ENCODE measurements around the gene NENF.
"Not testable (repeated sequence)": the region's sequence is repeated elsewhere in the genome, so short reads cannot be mapped to it uniquely, and the experiment has no call there.

NENF gene

DNA sequence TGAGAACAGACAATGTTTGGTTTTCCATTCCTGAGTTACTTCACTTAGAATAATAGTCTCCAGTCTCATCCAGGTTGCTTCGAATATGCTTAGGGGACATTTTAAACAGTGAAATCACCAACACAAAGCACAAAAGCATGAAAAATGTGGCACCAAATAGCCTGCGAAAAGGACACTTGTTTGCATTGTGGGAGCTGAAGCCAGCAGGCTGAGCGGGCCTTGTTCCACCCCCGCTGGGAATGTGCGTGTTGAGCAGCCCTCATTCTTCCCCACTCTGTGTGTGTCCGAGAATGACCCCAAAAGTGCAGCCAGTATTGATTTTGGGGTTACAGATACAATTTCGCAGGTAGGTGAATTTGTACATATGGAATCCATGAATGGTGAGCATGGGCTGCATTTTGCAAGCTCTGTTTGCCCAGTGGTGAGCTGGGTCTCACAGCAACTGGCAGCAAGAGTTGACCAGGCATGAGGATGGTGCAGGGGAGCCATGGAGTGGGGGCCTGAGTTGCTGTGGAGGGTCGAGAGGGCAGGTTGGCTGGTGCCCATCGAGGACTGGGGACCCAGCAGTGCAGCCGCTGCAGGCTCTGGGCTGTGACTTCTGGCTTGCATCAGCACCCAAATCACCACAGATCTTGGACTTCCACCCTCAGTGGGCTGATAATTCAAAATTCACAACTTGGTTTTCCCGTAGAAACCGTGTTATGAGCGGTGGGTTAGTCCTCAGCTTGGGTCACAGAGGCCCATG lies 29.4 kb downstream of the NENF start:
- DNase-seq: no peak

DNA sequence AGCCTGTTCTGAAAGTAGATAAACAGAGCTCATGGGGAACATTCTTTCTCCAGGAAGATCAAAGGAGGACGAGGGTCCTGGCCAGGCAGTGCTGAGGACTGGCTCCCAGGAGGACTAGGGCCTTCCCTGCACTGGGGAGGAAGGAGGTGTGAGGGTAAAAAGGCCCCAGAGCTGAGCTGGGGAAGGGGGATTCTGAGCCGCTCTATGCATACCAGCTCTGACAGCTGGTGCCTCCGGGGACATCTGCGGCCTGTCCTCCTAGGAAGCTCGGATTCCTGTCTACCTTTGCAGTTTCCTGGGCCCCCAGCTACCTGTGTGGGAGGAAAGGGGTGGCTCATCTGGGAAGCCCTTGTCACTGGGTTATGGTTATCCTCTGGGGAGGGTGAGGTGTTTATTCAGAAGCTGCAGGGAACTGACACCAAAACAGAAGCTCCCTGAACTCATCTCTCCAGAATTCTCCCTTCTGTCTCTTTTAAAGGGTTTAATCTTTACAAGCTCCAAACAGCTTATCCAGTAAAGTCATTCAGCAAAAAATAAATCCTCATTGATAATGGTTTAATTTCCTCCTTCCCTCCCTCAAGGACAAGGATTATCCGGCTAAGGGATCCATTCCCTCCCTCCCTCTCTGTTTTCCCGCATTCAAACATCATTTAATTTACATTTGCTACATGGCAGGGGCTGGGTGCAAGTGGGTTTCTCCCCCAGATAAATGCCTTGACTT lies 31.0 kb downstream of the NENF start:
- no peak for DNase-seq

DNA sequence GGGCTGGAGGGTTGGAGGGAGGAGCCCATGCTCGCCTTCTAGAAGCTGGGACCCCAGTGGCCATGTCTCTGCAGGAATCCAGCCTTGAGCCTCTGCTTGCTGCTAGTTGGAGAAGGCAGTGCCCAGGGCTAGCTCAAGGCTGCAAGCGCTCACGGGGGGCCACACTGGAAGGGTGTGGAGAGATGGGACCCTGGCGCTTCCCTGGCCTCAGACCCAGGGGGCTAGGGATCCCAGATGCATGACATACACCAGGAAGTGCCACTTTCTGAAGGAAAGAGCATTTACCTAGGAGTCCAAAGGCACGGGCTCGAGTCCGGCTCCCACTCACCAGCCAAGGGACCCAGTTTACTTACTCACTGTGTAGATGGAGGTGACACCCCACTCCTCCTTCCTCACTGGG lies 32.6 kb downstream of the NENF start:
- DNase-seq: no peak

DNA sequence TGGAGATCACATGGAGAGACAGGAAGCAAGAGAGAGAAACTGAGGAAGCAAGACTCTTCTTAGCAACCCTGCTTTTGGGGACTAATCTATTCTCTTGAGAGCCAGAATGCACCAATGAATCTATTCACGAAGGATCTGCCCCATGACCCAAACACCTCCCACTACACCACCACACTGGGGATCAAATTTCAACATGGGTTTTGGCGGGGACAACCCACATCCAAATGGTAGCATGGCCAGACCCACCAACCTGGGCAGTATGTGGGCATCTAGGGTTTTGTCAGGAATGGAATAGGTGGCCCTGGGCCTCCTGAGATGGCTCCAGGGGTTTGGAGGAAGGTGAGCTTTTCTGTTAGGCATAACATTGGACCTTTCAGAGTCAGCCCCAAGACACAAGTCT lies 33.7 kb downstream of the NENF start:
- no peak for DNase-seq

DNA sequence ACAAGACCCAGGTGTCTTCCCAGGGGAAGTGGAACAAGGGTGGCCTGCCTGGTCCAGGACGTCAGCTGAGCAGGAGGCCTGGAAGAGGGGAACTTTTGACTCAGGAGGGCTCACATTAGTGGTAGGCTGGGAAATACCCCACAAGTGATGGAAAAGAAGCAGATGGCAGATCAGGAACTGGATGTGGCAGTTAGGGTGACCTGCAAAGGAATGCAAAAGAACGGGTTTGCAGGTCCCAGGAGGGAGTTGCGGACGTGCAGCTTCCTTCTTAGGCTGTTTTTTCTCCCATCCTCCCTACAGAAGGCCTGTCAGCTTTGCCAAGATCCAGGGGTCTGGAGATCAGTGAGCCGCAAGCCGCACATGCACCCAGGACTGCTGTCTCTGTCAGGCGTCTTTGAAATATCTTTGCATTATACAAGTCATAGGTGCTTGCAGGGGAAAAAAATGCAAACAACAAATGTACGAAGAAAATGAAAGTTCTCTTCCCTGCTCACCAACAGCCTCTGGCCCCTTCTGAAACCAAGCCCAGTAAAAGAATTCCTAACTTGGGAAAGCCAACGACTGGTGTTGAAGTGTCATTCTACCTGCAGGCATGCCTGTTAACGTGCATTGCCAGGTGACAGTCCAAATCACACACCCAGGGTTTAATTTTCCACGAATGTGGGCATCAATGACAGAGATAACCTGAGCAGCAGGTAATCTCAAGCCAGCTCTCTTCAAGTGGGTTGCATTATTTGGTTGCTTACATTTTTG lies 34.4 kb downstream of the NENF start:
- DNase-seq: no peak

DNA sequence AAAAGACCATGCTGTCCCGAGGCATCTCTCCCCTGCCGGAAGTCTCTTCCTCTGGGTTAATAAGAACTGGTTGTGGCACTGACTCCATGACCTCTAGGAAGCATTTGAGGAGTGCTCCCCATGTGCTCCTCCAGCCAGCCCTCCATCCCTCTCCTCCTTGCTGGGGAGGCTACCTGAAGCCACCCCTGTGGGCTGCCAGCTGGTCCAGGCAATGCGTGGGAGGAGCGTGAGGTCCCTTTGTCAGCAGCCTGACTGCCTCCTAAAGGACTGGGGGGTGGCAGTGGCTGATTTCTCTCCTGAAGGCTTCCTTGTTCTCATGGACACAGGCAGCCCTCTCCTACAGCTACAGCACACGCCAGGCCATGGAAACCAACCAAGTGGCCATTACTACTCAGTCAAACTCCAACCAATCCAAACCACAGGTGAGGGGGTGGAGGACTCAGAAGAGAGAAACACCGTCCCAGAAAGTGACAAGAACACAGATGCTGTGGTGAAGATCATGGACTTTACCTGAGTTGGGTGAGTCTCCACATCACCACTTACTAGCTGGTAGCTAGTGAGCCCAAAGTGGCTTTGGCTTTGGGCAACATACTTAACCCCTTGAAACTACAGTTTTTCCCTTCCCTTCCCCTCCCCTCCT lies 35.2 kb downstream of the NENF start:
- no peak for DNase-seq

DNA sequence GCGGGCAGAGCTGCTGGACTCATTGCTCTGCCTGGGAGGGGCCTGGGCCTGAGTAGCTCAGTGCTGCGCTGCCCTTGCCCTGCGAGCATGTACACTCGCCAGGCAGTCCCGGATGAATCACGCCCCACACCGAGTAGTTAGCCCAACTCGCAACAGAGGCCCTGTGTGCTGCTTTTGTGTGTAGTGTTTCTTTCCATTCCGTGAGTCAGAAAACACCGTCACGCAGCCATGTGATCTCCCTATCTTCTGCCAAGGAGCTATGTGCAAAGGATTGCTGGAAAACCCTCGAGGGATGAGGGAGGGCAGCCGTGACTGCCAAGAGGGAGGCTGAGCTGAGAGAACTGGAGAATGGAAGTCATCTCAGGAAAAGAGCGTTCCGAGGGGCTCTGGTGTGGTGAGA lies 37.3 kb downstream of the NENF start:
- no peak for DNase-seq

DNA sequence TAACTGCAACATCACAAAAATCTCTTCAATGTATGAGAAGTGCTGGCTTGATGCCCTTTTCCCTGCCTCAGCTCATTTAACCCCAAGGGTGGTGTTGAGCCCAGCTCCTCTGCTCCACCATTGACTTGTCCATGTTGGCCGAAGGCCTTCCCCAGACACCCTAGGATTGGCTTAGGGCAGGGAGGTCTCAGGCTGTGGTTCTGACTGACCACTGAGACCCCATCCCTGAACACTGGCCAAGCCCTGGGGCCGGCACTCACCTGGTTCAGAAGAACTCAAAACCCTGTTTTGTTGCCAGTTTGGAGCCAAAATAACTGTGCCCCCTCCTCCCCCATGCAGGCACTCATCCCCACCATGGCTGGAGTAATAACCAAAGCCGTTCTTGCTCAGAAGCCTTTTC lies 38.6 kb downstream of the NENF start:
- no peak for DNase-seq

DNA sequence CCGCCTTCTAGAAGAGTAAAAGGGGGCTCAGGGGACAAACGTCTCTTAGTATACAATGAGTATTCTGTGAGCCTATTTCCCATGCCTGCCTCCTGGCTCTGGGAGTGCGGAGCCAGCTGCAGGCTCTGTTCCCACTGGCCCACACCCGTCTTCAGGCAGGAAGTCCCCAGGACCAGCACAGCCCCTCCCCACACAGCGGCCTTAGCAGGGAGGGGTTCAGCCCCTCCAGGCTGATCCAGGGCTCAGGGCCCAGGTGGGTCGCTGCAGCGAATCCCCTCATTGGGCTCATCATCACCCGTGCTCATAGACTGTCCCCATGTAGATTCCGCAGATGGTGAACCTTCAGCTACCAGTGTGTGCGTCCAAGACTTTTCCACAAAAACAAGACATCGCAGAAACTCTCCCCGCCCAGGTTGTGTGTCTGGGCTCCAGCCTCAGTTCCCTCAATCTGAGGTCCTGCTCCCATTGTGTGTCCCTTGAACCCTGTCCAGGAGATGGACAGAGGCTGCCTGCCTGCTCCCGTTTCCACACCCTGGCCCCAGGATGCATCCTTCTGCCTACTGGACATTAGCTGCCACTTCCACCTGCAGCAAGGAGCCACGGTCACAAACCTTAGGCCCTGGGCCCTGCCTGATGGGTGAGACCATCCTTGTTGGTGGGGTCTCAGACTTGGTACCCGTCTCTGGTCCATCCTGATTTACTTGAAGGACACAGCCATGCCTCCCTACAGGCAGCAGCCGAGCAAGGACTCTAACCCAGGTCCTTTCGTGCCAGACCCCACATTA lies 39.4 kb downstream of the NENF start:
- DNase-seq: no peak

DNA sequence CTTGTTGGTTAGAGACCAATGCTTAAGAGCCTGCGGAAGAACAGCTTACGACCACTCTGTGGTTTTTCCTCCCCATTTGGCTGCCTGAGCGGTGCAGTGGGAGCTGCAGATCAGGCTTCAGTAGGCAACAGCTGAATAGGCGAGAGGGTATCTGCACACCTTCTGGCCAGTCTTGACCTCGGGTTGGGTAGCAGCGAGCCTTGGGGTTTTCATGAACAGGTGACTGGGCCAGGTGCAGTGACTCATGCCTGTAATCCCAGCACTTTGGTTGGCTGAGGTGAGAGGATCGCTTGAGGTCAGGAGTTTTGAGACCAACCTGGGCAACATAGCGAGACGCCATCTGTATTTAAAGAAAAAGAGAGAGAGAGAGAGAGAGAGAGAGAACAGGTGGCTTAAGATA lies 41.0 kb downstream of the NENF start:
- no peak for DNase-seq

DNA sequence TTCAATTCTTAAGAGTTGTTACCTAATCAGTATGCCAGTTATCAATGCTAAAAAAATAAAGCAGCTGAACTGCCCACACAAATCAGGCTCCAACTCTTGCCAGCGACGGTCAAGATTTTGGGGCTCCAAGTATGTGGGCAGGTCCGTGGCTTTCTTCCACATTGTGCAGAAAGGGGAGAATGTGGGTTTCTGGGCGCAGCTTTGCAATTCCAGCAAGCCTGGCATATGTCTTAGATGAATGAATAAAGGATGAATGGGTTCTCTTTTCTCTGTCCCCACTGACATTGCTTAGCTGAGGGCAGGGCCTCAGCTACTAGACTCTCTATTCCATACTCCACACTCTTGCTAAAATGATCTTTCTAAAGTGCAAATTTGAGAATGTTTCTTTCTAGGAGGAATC lies 42.4 kb downstream of the NENF start:
- no peak for DNase-seq

DNA sequence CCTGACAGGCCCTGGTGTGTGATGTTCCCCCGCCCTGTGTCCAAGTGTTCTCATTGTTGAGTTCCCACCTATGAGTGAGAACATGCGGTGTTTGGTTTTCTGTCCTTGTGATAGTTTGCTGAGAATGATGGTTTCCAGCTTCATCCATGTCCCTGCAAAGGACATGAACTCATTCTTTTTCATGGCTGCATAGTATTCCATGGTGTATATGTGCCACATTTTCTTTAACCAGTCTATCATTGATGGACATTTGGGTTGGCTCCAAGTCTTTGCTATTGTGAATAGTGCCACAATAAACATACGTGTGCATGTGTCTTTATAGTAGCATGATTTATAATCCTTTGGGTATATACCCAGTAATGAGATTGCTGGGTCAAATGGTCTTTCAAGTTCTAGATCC lies 43.1 kb downstream of the NENF start:
- DNase-seq: not testable (repeated sequence)

DNA sequence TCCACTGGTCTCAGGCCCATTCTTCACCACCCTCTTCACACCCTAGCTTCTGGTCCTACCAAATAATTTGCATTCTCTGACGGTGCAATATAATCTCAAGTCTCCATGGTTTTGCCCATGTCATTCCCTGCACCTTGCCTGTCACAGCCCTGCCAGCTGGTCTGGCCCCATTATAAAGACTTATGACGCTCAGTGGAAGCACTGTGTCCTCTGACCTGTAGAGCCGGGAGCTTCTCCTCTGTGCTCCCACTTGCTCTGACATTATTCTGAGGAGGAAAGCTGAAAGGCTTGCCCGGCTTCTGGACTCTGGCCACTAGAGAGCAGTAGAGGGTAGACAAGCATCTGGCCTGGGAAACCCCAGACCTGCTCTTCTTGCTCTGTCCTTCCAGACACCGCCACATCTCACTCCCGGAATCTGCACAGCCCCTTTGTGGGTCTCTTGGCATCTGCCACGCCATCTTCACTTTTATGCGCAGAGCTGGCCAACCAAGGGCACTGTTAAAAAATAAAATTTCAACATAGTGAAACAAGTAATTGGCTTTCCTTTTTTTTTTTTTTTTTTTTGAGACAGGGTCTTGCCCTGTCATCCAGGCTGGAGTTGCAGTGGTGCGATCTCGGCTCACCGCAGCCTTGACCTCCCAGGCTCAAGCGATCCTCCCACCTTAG lies 44.4 kb downstream of the NENF start:
- DNase-seq: peak; percentile 96

DNA sequence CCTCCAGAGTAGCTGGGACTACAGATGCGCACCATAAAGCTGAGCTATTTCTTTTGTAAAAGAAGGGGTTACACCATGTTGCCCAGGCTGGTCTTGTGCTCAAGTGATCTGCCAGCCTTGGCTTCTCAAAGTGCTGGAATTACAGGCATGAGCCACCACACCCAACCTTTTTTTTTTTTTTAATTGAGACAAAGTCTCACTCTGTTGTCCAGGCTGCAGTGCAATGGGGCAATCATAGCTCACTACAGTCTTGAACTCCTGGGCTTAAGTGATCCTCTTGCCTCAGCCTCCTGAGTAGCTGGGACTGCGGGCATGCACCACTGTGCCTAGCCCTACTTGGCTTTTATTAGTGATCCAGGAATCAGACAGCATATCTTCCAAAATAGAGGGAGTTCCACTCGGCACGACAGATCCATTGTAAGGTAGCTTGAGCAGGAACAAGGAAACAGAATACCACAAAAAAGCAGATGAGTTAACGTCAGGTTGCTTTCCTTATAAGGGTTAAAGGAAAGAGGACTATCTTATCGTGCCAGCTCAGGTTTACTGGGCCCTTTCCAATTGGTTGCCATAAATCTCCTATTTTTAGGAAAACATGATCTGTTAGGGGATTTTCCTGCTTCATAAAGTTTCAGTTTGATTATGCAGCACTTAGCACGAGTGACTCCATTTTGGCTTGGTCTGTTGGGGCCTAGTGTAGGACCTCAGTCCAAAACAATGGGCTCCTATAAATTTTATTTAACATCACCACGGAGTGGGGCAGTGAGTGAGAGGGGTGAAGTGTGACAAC lies 45.2 kb downstream of the NENF start:
- DNase-seq: no peak

DNA sequence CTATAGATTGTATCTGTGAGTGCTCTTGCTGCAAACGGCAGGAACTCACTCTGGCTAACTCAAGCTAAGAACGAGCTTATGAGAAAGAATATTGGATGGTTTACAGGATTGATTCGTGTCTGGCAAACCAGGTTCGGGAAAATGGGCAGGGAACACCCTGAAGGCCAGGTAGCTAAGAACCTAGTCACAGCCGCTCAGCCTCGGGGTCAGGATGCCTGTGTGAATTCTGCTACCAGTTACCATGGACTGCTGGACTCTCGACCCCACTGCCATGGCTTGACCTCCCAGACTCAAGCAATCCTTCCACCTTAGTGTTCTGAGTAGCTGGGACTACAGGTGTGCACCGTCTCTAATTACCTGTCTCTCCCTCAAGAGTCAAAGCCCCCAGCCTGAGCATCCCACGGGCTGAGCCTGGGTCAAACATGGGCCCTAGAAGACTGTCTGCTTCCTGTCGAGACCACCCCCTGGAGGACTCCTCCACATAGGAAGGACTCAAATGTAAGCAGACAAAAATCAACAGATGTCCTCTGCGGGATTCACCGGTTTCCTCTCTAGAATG lies 45.8 kb downstream of the NENF start:
- no peak for DNase-seq

DNA sequence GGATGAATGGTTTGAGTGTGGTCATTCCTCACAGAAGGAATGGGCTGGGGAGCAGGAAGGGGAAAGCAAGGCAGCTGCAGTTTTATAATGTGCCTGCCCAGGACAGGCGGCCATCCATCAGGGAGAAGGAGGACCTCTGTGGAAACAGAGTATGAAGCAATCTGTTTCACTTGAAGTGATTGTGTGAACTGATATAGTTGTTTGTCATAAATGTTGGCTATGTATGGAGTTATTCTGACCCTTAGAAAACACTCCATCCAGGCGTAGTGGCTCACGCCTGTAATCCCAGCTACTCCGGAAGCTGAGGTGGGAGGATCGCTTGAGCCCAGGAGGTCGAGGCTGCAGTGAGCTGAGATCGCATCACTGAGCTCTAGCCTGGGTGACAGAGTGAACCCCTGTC lies 46.5 kb downstream of the NENF start:
- DNase-seq: no peak

DNA sequence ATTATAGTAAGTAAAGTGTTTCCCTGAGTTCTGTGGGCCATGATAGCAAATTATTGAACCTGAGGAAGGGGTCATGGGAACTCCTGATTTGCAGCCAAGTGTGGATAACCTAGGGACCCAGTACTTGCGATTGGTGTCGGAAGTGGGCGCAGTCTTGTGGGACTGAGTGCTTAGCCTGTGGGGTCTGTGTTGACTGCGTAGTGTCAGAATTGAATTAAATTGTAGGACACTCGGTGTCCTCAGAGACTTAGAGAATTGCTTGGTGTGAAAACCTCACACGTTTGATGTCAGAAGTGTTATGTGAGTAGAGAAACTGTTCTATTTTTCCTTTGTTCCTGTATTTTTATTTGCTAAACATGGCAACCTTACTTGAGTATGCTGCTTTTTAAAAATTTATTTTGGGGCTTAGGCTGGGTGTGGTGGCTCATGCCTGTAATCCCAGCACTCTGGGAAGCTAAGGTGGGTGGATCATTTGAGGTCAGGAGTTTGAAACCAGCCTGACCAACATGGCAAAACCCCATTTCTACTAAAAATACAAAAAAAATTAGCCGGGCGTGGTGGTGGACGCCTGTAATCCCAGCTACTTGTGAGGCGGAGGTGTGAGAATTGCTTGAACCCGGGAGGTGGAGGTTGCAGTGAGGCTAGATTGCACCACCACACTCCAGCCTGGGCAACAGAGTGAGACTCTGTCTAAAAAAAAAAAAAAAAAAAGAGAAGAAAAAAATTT lies 48.2 kb downstream of the NENF start:
- not testable (repeated sequence) for DNase-seq

DNA sequence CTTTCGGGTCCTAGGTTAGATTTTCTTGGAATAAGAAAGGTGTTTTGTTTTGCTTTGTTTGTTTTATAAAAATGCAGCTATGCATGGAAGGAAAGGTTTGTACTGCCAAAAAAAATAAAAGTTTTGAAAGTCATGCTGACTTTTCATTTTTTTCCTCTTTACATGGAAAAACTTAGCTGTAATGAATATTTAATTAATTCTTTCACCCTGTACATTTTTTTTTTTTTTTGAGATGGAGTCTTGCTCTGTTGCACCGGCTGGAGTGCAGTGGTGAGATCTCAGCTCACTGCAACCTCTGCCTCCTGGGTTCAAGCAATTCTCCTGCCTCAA lies 48.7 kb downstream of the NENF start:
- DNase-seq: no peak

DNA sequence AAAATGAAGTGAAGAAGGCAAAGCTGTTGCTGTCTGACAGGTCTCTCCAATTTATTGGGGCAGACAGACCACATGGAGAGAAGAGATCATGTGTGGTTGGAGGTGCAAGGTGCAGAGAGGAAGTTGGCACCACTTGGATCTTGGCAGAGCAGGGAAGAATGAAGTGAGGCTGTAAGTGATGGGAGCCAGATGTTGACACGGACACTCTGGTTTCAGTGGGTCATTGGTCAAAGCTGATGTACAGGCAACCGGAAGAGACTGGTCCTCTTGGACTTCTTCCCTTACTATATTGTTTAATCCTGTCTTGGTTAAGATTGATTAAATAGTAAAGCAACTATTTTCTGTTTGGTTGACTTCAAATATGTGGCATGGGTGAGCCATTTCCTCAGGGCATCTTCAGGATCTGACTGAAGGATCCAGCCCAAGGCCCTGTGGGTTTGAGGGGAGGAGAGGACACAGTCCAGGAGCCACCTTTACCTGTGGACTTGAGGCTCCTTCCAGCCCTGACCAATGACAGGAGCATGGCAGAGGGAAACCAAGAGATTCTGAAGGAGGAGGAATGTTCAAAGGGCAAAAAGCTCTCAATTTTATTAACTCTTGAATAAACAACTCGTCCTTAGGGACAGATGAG lies 49.4 kb downstream of the NENF start:
- DNase-seq: no peak

Data from NCI-H2107 (cell line).